HCT116 (cell line): ENCODE data around the gene PRR12.

ENCODE experiments used
- ATF3 ChIP-seq: IDR thresholded peaks from 2 replicates; pipeline ENCODE4 v1.6.1; 2012
- CEBPB ChIP-seq: IDR thresholded peaks from 2 replicates; pipeline ENCODE4 v1.6.1; 2012; ENCODE audit warnings: low read depth
- CTCF ChIP-seq, 3 experiments: fragments of 200-600 bp in 1 of 3; sonication (generic) in 1 of 3; IDR thresholded peaks in 2 of 3; conservative IDR thresholded peaks in 1 of 3; 2 replicates each; pipeline ENCODE4 v1.5.1; 2012 to 2017; ENCODE audit warnings: low read depth in 2 of 3, low read length in 2 of 3, antibody characterized with exemption in 1 of 3, borderline replicate concordance in 1 of 3, control low read depth in 1 of 3, mild to moderate bottlenecking in 1 of 3, mixed read lengths in 1 of 3, mixed run types in 1 of 3, moderate library complexity in 1 of 3; ENCODE audit not compliant: insufficient read depth in 1 of 3
- EZH2 ChIP-seq: fragments of 200-600 bp; sonication (generic); IDR thresholded peaks from 2 replicates; pipeline ENCODE4 v1.6.1; 2017; ENCODE audit warnings: antibody characterized with exemption, mixed run types
- EZH2phosphoT487 ChIP-seq: fragments of 200-600 bp; IDR thresholded peaks from 2 replicates; pipeline ENCODE4 v1.6.1; 2018; ENCODE audit warnings: antibody characterized with exemption, borderline replicate concordance
- FOSL1 ChIP-seq: IDR thresholded peaks from 2 replicates; pipeline ENCODE4 v1.6.1; 2012; ENCODE audit warnings: low read depth
- POLR2A ChIP-seq: IDR thresholded peaks from 2 replicates; pipeline ENCODE4 v1.7.0; 2011; ENCODE audit warnings: borderline replicate concordance; ENCODE audit not compliant: insufficient read depth, insufficient read length; ENCODE audit errors: extremely low read depth
- RAD21 ChIP-seq: IDR thresholded peaks from 2 replicates; pipeline ENCODE4 v1.6.1; 2012; ENCODE audit warnings: low read depth, mild to moderate bottlenecking
- REST ChIP-seq: IDR thresholded peaks from 2 replicates; pipeline ENCODE4 v1.6.1; 2012; ENCODE audit warnings: low read depth
- SP1 ChIP-seq: IDR thresholded peaks from 2 replicates; pipeline ENCODE4 v1.6.1; 2012; ENCODE audit warnings: low read depth
- YY1 ChIP-seq: IDR thresholded peaks from 2 replicates; pipeline ENCODE4 v1.6.1; 2011; ENCODE audit warnings: low read length, low read depth, moderate library complexity, mild to moderate bottlenecking; ENCODE audit not compliant: insufficient replicate concordance; ENCODE audit errors: extremely low read depth
- ZBTB33 ChIP-seq: IDR thresholded peaks from 2 replicates; pipeline ENCODE4 v1.6.1; 2011; ENCODE audit warnings: mild to moderate bottlenecking, low read length, moderate library complexity; ENCODE audit not compliant: insufficient replicate concordance; ENCODE audit errors: extremely low read depth
- TF ChIP-seq, protein P1 (sequence below): IDR thresholded peaks from 2 replicates; pipeline ENCODE4 v1.6.1; 2012

- TF ChIP-seq CTCF (IDR thresholded peaks at IDR 0.05 in 2 of 3, conservative IDR thresholded peaks at IDR 0.05 in 1 of 3; ENCODE audit: borderline replicate concordance in 1 of 3, insufficient read depth in 1 of 3, low read depth in 2 of 3, low read length in 2 of 3) (no peak), FOSL1 (no peak), CEBPB (no peak), EZH2 (no peak), EZH2phosphoT487 (no peak), REST (no peak), ATF3 (no peak), ZBTB33 (no peak), YY1 (no peak), RAD21 (no peak), SP1 (no peak), POLR2A (no peak)
- TF ChIP-seq, protein P1, sequence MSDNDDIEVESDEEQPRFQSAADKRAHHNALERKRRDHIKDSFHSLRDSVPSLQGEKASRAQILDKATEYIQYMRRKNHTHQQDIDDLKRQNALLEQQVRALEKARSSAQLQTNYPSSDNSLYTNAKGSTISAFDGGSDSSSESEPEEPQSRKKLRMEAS, result no peak
These were observed 49.1 kb upstream of the PRR12 start for GRCh38 chr19:49541914-49542313.
